SKM-1 treated with dmso at 0.1 percent for 144 hours (cell line): ENCODE data around the gene SLC7A7.
"Not testable (repeated sequence)": the region's sequence is repeated elsewhere in the genome, so short reads cannot be mapped to it uniquely, and the experiment has no call there.

ENCODE experiments used
- DNase-seq: peaks from one replicate; lab custom pipeline; 2025; ENCODE audit not compliant: unreplicated experiment; lab: John Stamatoyannopoulos, UW

SLC7A7 gene

GRCh38 chr14:22764382-22764781 lies 50.9 kb downstream of the SLC7A7 start:
- no peak for DNase-seq

GRCh38 chr14:22761734-22762133 lies 53.5 kb downstream of the SLC7A7 start:
- DNase-seq, result no peak

GRCh38 chr14:22757972-22758650 lies 57.1 kb downstream of the SLC7A7 start:
- DNase-seq, result not testable (repeated sequence)

- DNase-seq, result no peak
These were observed 61.6 kb downstream of the SLC7A7 start for GRCh38 chr14:22753586-22753985.

- no peak for DNase-seq
These were observed 62.8 kb downstream of the SLC7A7 start for GRCh38 chr14:22752422-22752821.

GRCh38 chr14:22748631-22749068 lies 66.6 kb downstream of the SLC7A7 start:
- DNase-seq, result peak; percentile 29

- DNase-seq, result no peak
These were observed 67.0 kb downstream of the SLC7A7 start for GRCh38 chr14:22748206-22748605.

- no peak for DNase-seq
These were observed 67.5 kb downstream of the SLC7A7 start for GRCh38 chr14:22747769-22748168.

- DNase-seq, result no peak
These were observed 75.2 kb downstream of the SLC7A7 start for GRCh38 chr14:22740020-22740419.

- no peak for DNase-seq
These were observed 75.8 kb downstream of the SLC7A7 start for GRCh38 chr14:22739423-22739822.

- DNase-seq, result no peak
These were observed 78.2 kb downstream of the SLC7A7 start for GRCh38 chr14:22737052-22737451.

- not testable (repeated sequence) for DNase-seq
These were observed 78.9 kb downstream of the SLC7A7 start for GRCh38 chr14:22736384-22736783.

- DNase-seq, result no peak
These were observed 80.1 kb downstream of the SLC7A7 start for GRCh38 chr14:22735096-22735495.

- DNase-seq, result no peak
These were observed 81.4 kb downstream of the SLC7A7 start for GRCh38 chr14:22733829-22734228.

- DNase-seq, result not testable (repeated sequence)
These were observed 83.2 kb downstream of the SLC7A7 start for GRCh38 chr14:22732062-22732461.

- no peak for DNase-seq
These were observed 89.2 kb downstream of the SLC7A7 start for GRCh38 chr14:22726012-22726411.

- DNase-seq, result not testable (repeated sequence)
These were observed 89.9 kb downstream of the SLC7A7 start for GRCh38 chr14:22725374-22725773.

- DNase-seq, result not testable (repeated sequence)
These were observed 90.4 kb downstream of the SLC7A7 start for GRCh38 chr14:22724847-22725246.

- no peak for DNase-seq
These were observed 91.4 kb downstream of the SLC7A7 start for GRCh38 chr14:22723815-22724214.
